HEK293 (cell line): Measurements from ENCODE around the gene B3GAT1.

Experiments used
- BCL11A ChIP-seq: fragments of 450-650 bp; formaldehyde crosslinking; IDR thresholded peaks from 2 replicates; pipeline ENCODE4 v1.5.1; 2016; ENCODE audit warnings: low read depth, missing biosample characterization, missing genetic modification characterization
- GLIS1 ChIP-seq: fragments of 450-650 bp; formaldehyde crosslinking; IDR thresholded peaks from 2 replicates; pipeline ENCODE4 v1.5.1; 2016; ENCODE audit warnings: missing biosample characterization, missing genetic modification characterization
- HOXC10 ChIP-seq: sonication (generic); formaldehyde crosslinking; IDR thresholded peaks from 2 replicates; pipeline ENCODE4 v1.8.1; 2023; ENCODE audit warnings: mild to moderate bottlenecking, missing genetic modification reagents
- ZNF175 ChIP-seq: fragments of 450-650 bp; formaldehyde crosslinking; IDR thresholded peaks from 2 replicates; pipeline ENCODE4 v1.5.1; 2016; ENCODE audit warnings: missing biosample characterization, missing genetic modification characterization
- ZNF184 ChIP-seq: fragments of 450-650 bp; IDR thresholded peaks from 2 replicates; pipeline ENCODE4 v1.5.1; 2018; ENCODE audit warnings: missing biosample characterization, mild to moderate bottlenecking, missing genetic modification characterization
- ZNF670 ChIP-seq: fragments of 450-650 bp; formaldehyde crosslinking; IDR thresholded peaks from 2 replicates; pipeline ENCODE4 v1.5.1; 2016; ENCODE audit warnings: missing biosample characterization, missing genetic modification characterization, low read depth
- ZNF777 ChIP-seq: fragments of 450-650 bp; formaldehyde crosslinking; IDR thresholded peaks from 2 replicates; pipeline ENCODE4 v1.5.1; 2017; ENCODE audit warnings: missing biosample characterization, missing genetic modification characterization, borderline replicate concordance
- TF ChIP-seq, protein P1 (sequence below): fragments of 450-650 bp; formaldehyde crosslinking; IDR thresholded peaks from 2 replicates; pipeline ENCODE4 v1.5.1; 2016; ENCODE audit warnings: missing biosample characterization, missing genetic modification characterization
- TF ChIP-seq, protein P2 (sequence below): fragments of 450-650 bp; formaldehyde crosslinking; conservative IDR thresholded peaks from 2 replicates; pipeline ENCODE4 v1.5.1; 2016; ENCODE audit warnings: low read depth, missing biosample characterization, missing genetic modification characterization
- TF ChIP-seq, protein P3 (sequence below): fragments of 450-650 bp; formaldehyde crosslinking; optimal IDR thresholded peaks from 2 replicates; pipeline ENCODE3; 2016; ENCODE audit warnings: missing biosample characterization, mild to moderate bottlenecking, missing genetic modification characterization

DNA sequence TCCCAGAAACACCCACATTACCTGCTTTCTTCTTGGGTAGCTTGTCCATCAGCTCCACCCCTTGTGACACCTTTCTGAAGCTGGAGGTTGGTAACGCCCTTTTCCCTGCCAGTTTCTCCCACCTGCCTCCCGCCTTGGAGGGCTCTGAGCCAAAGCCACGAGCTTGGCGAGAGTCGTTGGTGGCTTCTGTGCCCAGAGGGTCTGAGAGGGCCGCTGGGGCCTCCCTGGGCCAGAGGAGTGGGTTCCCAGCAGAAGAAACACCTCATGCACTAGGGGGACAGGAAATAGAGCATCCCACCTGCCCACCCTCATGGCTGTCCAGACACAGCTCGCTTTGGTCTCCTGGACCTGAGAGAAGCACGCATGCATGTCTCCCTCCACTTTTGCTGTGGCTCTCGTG, 37.9 kb downstream of the B3GAT1 start:
- TF ChIP-seq, protein P1, sequence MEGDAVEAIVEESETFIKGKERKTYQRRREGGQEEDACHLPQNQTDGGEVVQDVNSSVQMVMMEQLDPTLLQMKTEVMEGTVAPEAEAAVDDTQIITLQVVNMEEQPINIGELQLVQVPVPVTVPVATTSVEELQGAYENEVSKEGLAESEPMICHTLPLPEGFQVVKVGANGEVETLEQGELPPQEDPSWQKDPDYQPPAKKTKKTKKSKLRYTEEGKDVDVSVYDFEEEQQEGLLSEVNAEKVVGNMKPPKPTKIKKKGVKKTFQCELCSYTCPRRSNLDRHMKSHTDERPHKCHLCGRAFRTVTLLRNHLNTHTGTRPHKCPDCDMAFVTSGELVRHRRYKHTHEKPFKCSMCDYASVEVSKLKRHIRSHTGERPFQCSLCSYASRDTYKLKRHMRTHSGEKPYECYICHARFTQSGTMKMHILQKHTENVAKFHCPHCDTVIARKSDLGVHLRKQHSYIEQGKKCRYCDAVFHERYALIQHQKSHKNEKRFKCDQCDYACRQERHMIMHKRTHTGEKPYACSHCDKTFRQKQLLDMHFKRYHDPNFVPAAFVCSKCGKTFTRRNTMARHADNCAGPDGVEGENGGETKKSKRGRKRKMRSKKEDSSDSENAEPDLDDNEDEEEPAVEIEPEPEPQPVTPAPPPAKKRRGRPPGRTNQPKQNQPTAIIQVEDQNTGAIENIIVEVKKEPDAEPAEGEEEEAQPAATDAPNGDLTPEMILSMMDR = no peak
- TF ChIP-seq ZNF670 (tag by site-specific recombination) (no peak), HOXC10 (CRISPR knock-in tag) (no peak), BCL11A (tag by site-specific recombination) (no peak), ZNF777 (no peak), ZNF184 (tag by site-specific recombination) (no peak), GLIS1 (tag by site-specific recombination) (no peak), ZNF175 (tag by site-specific recombination) (no peak)
- TF ChIP-seq, protein P2, sequence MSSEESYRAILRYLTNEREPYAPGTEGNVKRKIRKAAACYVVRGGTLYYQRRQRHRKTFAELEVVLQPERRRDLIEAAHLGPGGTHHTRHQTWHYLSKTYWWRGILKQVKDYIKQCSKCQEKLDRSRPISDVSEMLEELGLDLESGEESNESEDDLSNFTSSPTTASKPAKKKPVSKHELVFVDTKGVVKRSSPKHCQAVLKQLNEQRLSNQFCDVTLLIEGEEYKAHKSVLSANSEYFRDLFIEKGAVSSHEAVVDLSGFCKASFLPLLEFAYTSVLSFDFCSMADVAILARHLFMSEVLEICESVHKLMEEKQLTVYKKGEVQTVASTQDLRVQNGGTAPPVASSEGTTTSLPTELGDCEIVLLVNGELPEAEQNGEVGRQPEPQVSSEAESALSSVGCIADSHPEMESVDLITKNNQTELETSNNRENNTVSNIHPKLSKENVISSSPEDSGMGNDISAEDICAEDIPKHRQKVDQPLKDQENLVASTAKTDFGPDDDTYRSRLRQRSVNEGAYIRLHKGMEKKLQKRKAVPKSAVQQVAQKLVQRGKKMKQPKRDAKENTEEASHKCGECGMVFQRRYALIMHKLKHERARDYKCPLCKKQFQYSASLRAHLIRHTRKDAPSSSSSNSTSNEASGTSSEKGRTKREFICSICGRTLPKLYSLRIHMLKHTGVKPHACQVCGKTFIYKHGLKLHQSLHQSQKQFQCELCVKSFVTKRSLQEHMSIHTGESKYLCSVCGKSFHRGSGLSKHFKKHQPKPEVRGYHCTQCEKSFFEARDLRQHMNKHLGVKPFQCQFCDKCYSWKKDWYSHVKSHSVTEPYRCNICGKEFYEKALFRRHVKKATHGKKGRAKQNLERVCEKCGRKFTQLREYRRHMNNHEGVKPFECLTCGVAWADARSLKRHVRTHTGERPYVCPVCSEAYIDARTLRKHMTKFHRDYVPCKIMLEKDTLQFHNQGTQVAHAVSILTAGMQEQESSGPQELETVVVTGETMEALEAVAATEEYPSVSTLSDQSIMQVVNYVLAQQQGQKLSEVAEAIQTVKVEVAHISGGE (tag by site-specific recombination) = no peak
- TF ChIP-seq, protein P3, sequence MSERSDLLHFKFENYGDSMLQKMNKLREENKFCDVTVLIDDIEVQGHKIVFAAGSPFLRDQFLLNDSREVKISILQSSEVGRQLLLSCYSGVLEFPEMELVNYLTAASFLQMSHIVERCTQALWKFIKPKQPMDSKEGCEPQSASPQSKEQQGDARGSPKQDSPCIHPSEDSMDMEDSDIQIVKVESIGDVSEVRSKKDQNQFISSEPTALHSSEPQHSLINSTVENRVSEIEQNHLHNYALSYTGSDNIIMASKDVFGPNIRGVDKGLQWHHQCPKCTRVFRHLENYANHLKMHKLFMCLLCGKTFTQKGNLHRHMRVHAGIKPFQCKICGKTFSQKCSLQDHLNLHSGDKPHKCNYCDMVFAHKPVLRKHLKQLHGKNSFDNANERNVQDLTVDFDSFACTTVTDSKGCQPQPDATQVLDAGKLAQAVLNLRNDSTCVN (tag by site-specific recombination) = no peak
